ENCODE results near the gene C17orf50.

The C17orf50 gene

GRCh38 chr17:35760587-35760986 lies at the start of gene C17orf50:
TSS of gene C17orf50 (plus strand) at chr17:35760887. CDS start at chr17:35760942, 55 bp downstream.
- TF ChIP-seq Cebpa-rat (IDR thresholded peaks at IDR 0.05): no peak
- Histone ChIP-seq H4K20me1 (no peaks in the 10 kb centered on the region), H3K4me3 (no peak within 1 kb of the TSS), H3K9me3 (no peaks in the 10 kb centered on the region), H3K4me2 (no peak within 1 kb of the TSS), H3K9ac (no peak within 1 kb of the TSS), H3K27ac (no peak within 1 kb of the TSS), H3K27me3 (no peaks in the 10 kb centered on the region), H3K4me1 (peaks cover 15% of the 10 kb centered on the region), H3K36me3 (no peaks in the 10 kb centered on the region)

GRCh38 chr17:35710950-35711349 lies 49.7 kb upstream of the C17orf50 start:
- H3K4me1 ChIP-seq: peaks cover 23% of the 10 kb centered on the region
- no peak for TF ChIP-seq Cebpa-rat (IDR thresholded peaks at IDR 0.05)
- H3K27ac ChIP-seq: no peak overlapping the region
- peaks cover 25% of the 10 kb centered on the region for H4K20me1 ChIP-seq
- peaks cover 94% of the 10 kb centered on the region for H3K36me3 ChIP-seq
- H3K9me3 ChIP-seq: no peaks in the 10 kb centered on the region
- no peaks in the 10 kb centered on the region for H3K27me3 ChIP-seq
- H3K4me3 ChIP-seq: no peak overlapping the region
- H3K4me2 ChIP-seq: no peak overlapping the region
- no peak overlapping the region for H3K9ac ChIP-seq

GRCh38 chr17:35713069-35713728 lies 47.5 kb upstream of the C17orf50 start:
- H3K4me3 ChIP-seq: no peak overlapping the region
- peaks cover 97% of the 10 kb centered on the region for H3K36me3 ChIP-seq
- H3K4me1 ChIP-seq: peaks cover 22% of the 10 kb centered on the region
- H3K9me3 ChIP-seq: no peaks in the 10 kb centered on the region
- H3K27me3 ChIP-seq: no peaks in the 10 kb centered on the region
- 0 out of 2 replicates have a peak, but pooled peaks cover 14% of the 10 kb centered on the region for H4K20me1 ChIP-seq
- no peak overlapping the region for H3K27ac ChIP-seq
- no peak for TF ChIP-seq Cebpa-rat (IDR thresholded peaks at IDR 0.05)
- H3K4me2 ChIP-seq: peak overlapping the region; percentile 21
- H3K9ac ChIP-seq: no peak overlapping the region

- H3K36me3 ChIP-seq: peaks cover 97% of the 10 kb centered on the region
- 0 out of 2 replicates have a peak, but pooled peaks cover 14% of the 10 kb centered on the region for H4K20me1 ChIP-seq
- no peak for TF ChIP-seq Cebpa-rat (IDR thresholded peaks at IDR 0.05)
- peaks cover 12% of the 10 kb centered on the region for H3K4me1 ChIP-seq
- no peak overlapping the region for H3K4me3 ChIP-seq
- H3K27me3 ChIP-seq: no peaks in the 10 kb centered on the region
- H3K9ac ChIP-seq: no peak overlapping the region
- no peaks in the 10 kb centered on the region for H3K9me3 ChIP-seq
- H3K27ac ChIP-seq: no peak overlapping the region
- no peak overlapping the region for H3K4me2 ChIP-seq
Observed at GRCh38 chr17:35714988-35715387, 45.7 kb upstream of the C17orf50 start.

GRCh38 chr17:35715416-35715815 lies 45.3 kb upstream of the C17orf50 start:
- Histone ChIP-seq H3K4me1 (peaks cover 12% of the 10 kb centered on the region), H3K9ac (no peak overlapping the region), H3K4me3 (no peak overlapping the region), H3K27me3 (no peaks in the 10 kb centered on the region), H3K36me3 (peaks cover 94% of the 10 kb centered on the region), H3K4me2 (no peak overlapping the region), H3K27ac (no peak overlapping the region), H3K9me3 (no peaks in the 10 kb centered on the region), H4K20me1 (0 out of 2 replicates have a peak, but pooled peaks cover 14% of the 10 kb centered on the region)
- TF ChIP-seq Cebpa-rat (IDR thresholded peaks at IDR 0.05): no peak

GRCh38 chr17:35716173-35716572 lies 44.5 kb upstream of the C17orf50 start:
- H3K9ac ChIP-seq: no peak overlapping the region
- no peaks in the 10 kb centered on the region for H3K27me3 ChIP-seq
- H3K4me3 ChIP-seq: no peak overlapping the region
- TF ChIP-seq Cebpa-rat (IDR thresholded peaks at IDR 0.05): no peak
- H3K36me3 ChIP-seq: peaks cover 93% of the 10 kb centered on the region
- peaks cover 12% of the 10 kb centered on the region for H3K4me1 ChIP-seq
- H3K9me3 ChIP-seq: no peaks in the 10 kb centered on the region
- H3K4me2 ChIP-seq: no peak overlapping the region
- H4K20me1 ChIP-seq: 0 out of 2 replicates have a peak, but pooled peaks cover 14% of the 10 kb centered on the region
- no peak overlapping the region for H3K27ac ChIP-seq

GRCh38 chr17:35716897-35717465 lies 43.7 kb upstream of the C17orf50 start:
- Histone ChIP-seq H3K4me2 (no peak overlapping the region), H3K9me3 (no peaks in the 10 kb centered on the region), H3K4me3 (no peak overlapping the region), H3K27ac (no peak overlapping the region), H3K27me3 (no peaks in the 10 kb centered on the region), H3K4me1 (peaks cover 12% of the 10 kb centered on the region), H3K36me3 (peaks cover 93% of the 10 kb centered on the region), H3K9ac (no peak overlapping the region), H4K20me1 (0 out of 2 replicates have a peak, but pooled peaks cover 14% of the 10 kb centered on the region)
- no peak for TF ChIP-seq Cebpa-rat (IDR thresholded peaks at IDR 0.05)

GRCh38 chr17:35717475-35717874 lies 43.2 kb upstream of the C17orf50 start:
- Histone ChIP-seq H4K20me1 (0 out of 2 replicates have a peak, but pooled peaks cover 14% of the 10 kb centered on the region), H3K4me2 (no peak overlapping the region), H3K9ac (no peak overlapping the region), H3K9me3 (no peaks in the 10 kb centered on the region), H3K4me1 (peaks cover 11% of the 10 kb centered on the region), H3K27ac (no peak overlapping the region), H3K27me3 (no peaks in the 10 kb centered on the region), H3K36me3 (peaks cover 91% of the 10 kb centered on the region), H3K4me3 (no peak overlapping the region)
- no peak for TF ChIP-seq Cebpa-rat (IDR thresholded peaks at IDR 0.05)

- H3K4me3 ChIP-seq: no peak overlapping the region
- H4K20me1 ChIP-seq: 0 out of 2 replicates have a peak, but pooled peaks cover 9% of the 10 kb centered on the region
- H3K9ac ChIP-seq: no peak overlapping the region
- peaks cover 84% of the 10 kb centered on the region for H3K36me3 ChIP-seq
- H3K27ac ChIP-seq: no peak overlapping the region
- H3K4me2 ChIP-seq: no peak overlapping the region
- no peaks in the 10 kb centered on the region for H3K27me3 ChIP-seq
- no peak for TF ChIP-seq Cebpa-rat (IDR thresholded peaks at IDR 0.05)
- no peaks in the 10 kb centered on the region for H3K9me3 ChIP-seq
- peaks cover 19% of the 10 kb centered on the region for H3K4me1 ChIP-seq
Observed at GRCh38 chr17:35723735-35724134, 37.0 kb upstream of the C17orf50 start.

- no peak overlapping the region for H3K4me2 ChIP-seq
- peaks cover 82% of the 10 kb centered on the region for H3K36me3 ChIP-seq
Observed at GRCh38 chr17:35725058-35725457, 35.6 kb upstream of the C17orf50 start.

More at GRCh38 chr17:35725058-35725457, 35.6 kb upstream of the C17orf50 start:
- Histone ChIP-seq H4K20me1 (peaks cover 15% of the 10 kb centered on the region; the same call in 1 of the 2 replicates), H3K9ac (no peak overlapping the region), H3K27ac (no peak overlapping the region), H3K27me3 (no peaks in the 10 kb centered on the region), H3K4me1 (peaks cover 22% of the 10 kb centered on the region), H3K9me3 (no peaks in the 10 kb centered on the region), H3K4me3 (no peak overlapping the region)
- TF ChIP-seq Cebpa-rat (IDR thresholded peaks at IDR 0.05): no peak

Data from BLaER1 (cell line).